Endothelial cell of umbilical vein (primary cell): Measurements from ENCODE around the gene SLC30A2. TPM values are rescaled to one million over a fixed set of nuclear protein-coding genes. Genes with fewer than 3 reads are reported as not detected.

ENCODE experiments used
- BruUV-seq: library from RNA; stranded (reverse); fragments of 400-500 nt; replicated peaks from 2 replicates; lab custom pipeline; 2021; lab: Mats Ljungman, UMichigan
- CTCF ChIA-PET: fragments of 300-600, 350-600 bp; sonication (Branson Sonifier 250); formaldehyde crosslinking; loops from one replicate; lab custom pipeline; 2021; ENCODE audit warnings: antibody characterized with exemption, inconsistent platforms; lab: Charles Lee
- POLR2A ChIA-PET: fragments of 300-600, 350-600 bp; sonication (Branson Sonifier 250); formaldehyde crosslinking; loops from one replicate; lab custom pipeline; 2021; ENCODE audit warnings: antibody characterized with exemption, inconsistent platforms; lab: Charles Lee
- DNase-seq: peaks from one replicate; pipeline ENCODE4 v3.0.0-alpha.2; 2011; ENCODE audit warnings: low read depth, low spot score
- FAIRE-seq: peaks from 2 replicates; lab custom pipeline; 2011; peaks lifted over from hg19 to GRCh38; lab: Jason Lieb, UNC
- H2AFZ ChIP-seq: 2 replicates; pipeline ENCODE4 v1.6.0; 2012; ENCODE audit warnings: low read depth, low read length, control low read depth, inconsistent platforms
- H3K27ac ChIP-seq: 2 replicates; pipeline ENCODE4 v1.5.1; 2011; ENCODE audit warnings: low read depth, mild to moderate bottlenecking, control low read depth, low read length, moderate library complexity; ENCODE audit not compliant: insufficient read depth
- H3K27me3 ChIP-seq, 2 experiments: 2 replicates each; pipeline versions ENCODE4 v1.6.0 to v1.6.1; 2011; ENCODE audit warnings: low read length in 2 of 2, mixed read lengths in 1 of 2; ENCODE audit not compliant: control insufficient read depth in 2 of 2, insufficient read depth in 2 of 2
- H3K36me3 ChIP-seq, 2 experiments: 2 replicates in 1 of 2; 3 replicates in 1 of 2; pipeline ENCODE4 v1.5.1; 2011; ENCODE audit warnings: low read length in 2 of 2, mild to moderate bottlenecking in 1 of 2, moderate library complexity in 1 of 2; ENCODE audit not compliant: control insufficient read depth in 2 of 2, insufficient read depth in 2 of 2; ENCODE audit errors: extremely low read depth in 1 of 2
- H3K4me1 ChIP-seq: 3 replicates; pipeline ENCODE4 v1.5.1; 2011; ENCODE audit warnings: mild to moderate bottlenecking, low read length; ENCODE audit not compliant: control insufficient read depth, insufficient read depth; ENCODE audit errors: extremely low read depth
- H3K4me2 ChIP-seq: 2 replicates; pipeline ENCODE4 v1.6.1; 2011; ENCODE audit warnings: low read length, control low read depth, mixed read lengths; ENCODE audit not compliant: insufficient read depth
- H3K4me3 ChIP-seq, 3 experiments: fragments of 200-600 bp in 1 of 3; sonication (generic), shearing (Covaris generic) in 1 of 3; replicated peaks in 1 of 3; 2 replicates each; pipeline ENCODE4 v1.5.1; 2011 to 2016; ENCODE audit warnings: control low read depth in 3 of 3, low read length in 3 of 3, mild to moderate bottlenecking in 2 of 3, inconsistent platforms in 1 of 3, low read depth in 1 of 3, moderate library complexity in 1 of 3; ENCODE audit not compliant: insufficient read depth in 1 of 3
- H3K79me2 ChIP-seq: 2 replicates; pipeline ENCODE4 v1.6.0; 2012; ENCODE audit warnings: low read length, inconsistent platforms; ENCODE audit not compliant: control insufficient read depth, insufficient read depth
- H3K9ac ChIP-seq: replicated peaks from 2 replicates; pipeline ENCODE3; 2011; ENCODE audit warnings: low read length, control low read depth; ENCODE audit not compliant: insufficient read depth; ENCODE audit errors: extremely low read depth
- H3K9me1 ChIP-seq: replicated peaks from 3 replicates; pipeline ENCODE4 v1.6.0; 2011; ENCODE audit warnings: mild to moderate bottlenecking, low read length; ENCODE audit not compliant: control insufficient read depth, insufficient read depth; ENCODE audit errors: extremely low read depth
- H3K9me3 ChIP-seq: replicated peaks from 2 replicates; pipeline ENCODE4 v1.5.1; 2012; ENCODE audit warnings: low read length, inconsistent platforms; ENCODE audit not compliant: control insufficient read depth, insufficient read depth
- H4K20me1 ChIP-seq: replicated peaks from 2 replicates; pipeline ENCODE3; 2011; ENCODE audit warnings: mild to moderate bottlenecking, low read length; ENCODE audit not compliant: control insufficient read depth, insufficient read depth; ENCODE audit errors: extremely low read depth
- CTCF ChIP-seq, 2 donors: IDR thresholded peaks; 1 replicate in 1 of 2; 2 replicates in 1 of 2; pipeline ENCODE4 v1.5.1; 2011; ENCODE audit warnings: low read length in 2 of 2, mild to moderate bottlenecking in 2 of 2, moderate library complexity in 2 of 2, control low read depth in 1 of 2, inconsistent platforms in 1 of 2, low read depth in 1 of 2; ENCODE audit not compliant: insufficient read depth in 1 of 2; ENCODE audit errors: extremely low read depth in 1 of 2
- EZH2 ChIP-seq: IDR thresholded peaks from 2 replicates; pipeline ENCODE4 v1.6.1; 2012; ENCODE audit warnings: borderline replicate concordance, low read depth, mild to moderate bottlenecking, moderate library complexity, low read length, inconsistent platforms; ENCODE audit not compliant: severe bottlenecking
- FOS ChIP-seq: IDR thresholded peaks from 2 replicates; pipeline ENCODE4 v1.6.1; 2011; ENCODE audit warnings: mild to moderate bottlenecking, low read length, moderate library complexity, borderline replicate concordance; ENCODE audit not compliant: insufficient read depth
- GATA2 ChIP-seq: IDR thresholded peaks from 2 replicates; pipeline ENCODE4 v1.7.0; 2011; ENCODE audit warnings: low read depth, mild to moderate bottlenecking, moderate library complexity, mixed read lengths, low read length; ENCODE audit not compliant: insufficient read length, insufficient read depth
- JUN ChIP-seq: IDR thresholded peaks from 2 replicates; pipeline ENCODE4 v1.6.1; 2011; ENCODE audit warnings: borderline replicate concordance, low read depth; ENCODE audit not compliant: insufficient read length, insufficient read depth
- MYC ChIP-seq: IDR thresholded peaks from one replicate; pipeline ENCODE4 v1.6.1; 2011; ENCODE audit warnings: mild to moderate bottlenecking, low read depth, low read length
- POLR2A ChIP-seq: IDR thresholded peaks from 2 replicates; pipeline ENCODE4 v1.6.1; 2012; ENCODE audit warnings: low read depth, mild to moderate bottlenecking, control low read depth, low read length
- POLR2AphosphoS5 ChIP-seq: IDR thresholded peaks from 2 replicates; pipeline ENCODE4 v1.6.1; 2012; ENCODE audit warnings: low read depth, mild to moderate bottlenecking, control low read depth, low read length, moderate library complexity; ENCODE audit not compliant: insufficient read depth
- dilution Hi-C: fragments of 300-500 bp; cut with MboI; formaldehyde crosslinking; loops from one replicate; pipeline ENCODE4 v1.15.0; 2019; ENCODE audit warnings: low sequenced_read_pairs; ENCODE audit not compliant: extremely low pct_ligation_motif_present
- intact Hi-C: fragments of 100-400 bp; cut with micrococcal nuclease; formaldehyde crosslinking; loops from one replicate; pipeline ENCODE4 v1.10.0; 2022
- polyA plus RNA-seq, 4 experiments: library from polyadenylated mRNA; depleted of rRNA in 3 of 4; stranded (reverse) in 3 of 4; unstranded in 1 of 4; fragments of >200 nt; gene quantifications; 2 replicates each; pipeline versions ENCODE4 v1.2.1 to v1.2.3, GENCODE V29; 2011 to 2012; ENCODE audit warnings: missing spikeins in 1 of 4
- total RNA-seq: library from RNA; stranded (reverse); gene quantifications from 2 replicates; pipeline ENCODE4 v1.2.3, GENCODE V29; 2021
- TF ChIP-seq, protein P1 (sequence below): IDR thresholded peaks from 2 replicates; pipeline ENCODE4 v1.6.1; 2011; ENCODE audit not compliant: insufficient read depth, insufficient read length

Gene SLC30A2
- total and polyA plus RNA-seq, 2 donors (not counting 3 experiments of a cell fraction or from before 2014, with no cell fraction given): not detected

GRCh38 chr1:25991937-25992688, 53.8 kb downstream of the SLC30A2 start:
- dilution Hi-C loops (loop anchor here (25.0 kb wide), 1 partner anchor 105 kb away; the partner anchor contains the start of gene PAQR7), intact Hi-C loops (no loop called here)
- POLR2A ChIA-PET: no interaction called here
- Histone ChIP-seq H3K4me3 (no peak overlapping the region), H3K9me3 (no peaks in the 10 kb centered on the region), H3K27me3 (no peaks in the 10 kb centered on the region), H3K79me2 (no peaks in the 10 kb centered on the region), H4K20me1 (no peaks in the 10 kb centered on the region), H3K9me1 (no peaks in the 10 kb centered on the region), H3K4me2 (no peak overlapping the region), H3K4me1 (peaks cover 5% of the 10 kb centered on the region), H3K36me3 (no peaks in the 10 kb centered on the region), H3K9ac (no peak overlapping the region), H3K27ac (no peak overlapping the region), H2AFZ (no peak overlapping the region)
- no peak for FAIRE-seq
- BruUV-seq: no TSS peak
- CTCF ChIA-PET: interaction anchor here (1.0 to 1.1 kb wide), 2 partner anchors 17 to 97 kb away, joined by 3 to 5 read pairs; no protein-coding TSS in a partner anchor
- no peak for DNase-seq
- no peak for TF ChIP-seq MYC
- no peak for TF ChIP-seq CTCF (IDR thresholded peaks at IDR 0.05; ENCODE audit: extremely low read depth in 1 of 2, insufficient read depth in 1 of 2, low read depth in 1 of 2, low read length in 2 of 2)
- no peak for TF ChIP-seq JUN
- TF ChIP-seq GATA2: no peak
- TF ChIP-seq, protein P1, sequence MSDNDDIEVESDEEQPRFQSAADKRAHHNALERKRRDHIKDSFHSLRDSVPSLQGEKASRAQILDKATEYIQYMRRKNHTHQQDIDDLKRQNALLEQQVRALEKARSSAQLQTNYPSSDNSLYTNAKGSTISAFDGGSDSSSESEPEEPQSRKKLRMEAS: no peak
- TF ChIP-seq FOS: no peak
- TF ChIP-seq POLR2AphosphoS5: no peak
- no peak for TF ChIP-seq POLR2A
- no peak for TF ChIP-seq EZH2
